ENCODE results near the gene PCBP2. TPM values are rescaled to one million over a fixed set of nuclear protein-coding genes. Genes with fewer than 3 reads are reported as not detected.

PCBP2 gene
- total RNA-seq, 1 experiment from 2014 or later: 981 TPM

GRCh38 chr12:53482626-53483168 is 30.8 kb downstream of the PCBP2 start (continued):
- TF ChIP-seq, protein P1, sequence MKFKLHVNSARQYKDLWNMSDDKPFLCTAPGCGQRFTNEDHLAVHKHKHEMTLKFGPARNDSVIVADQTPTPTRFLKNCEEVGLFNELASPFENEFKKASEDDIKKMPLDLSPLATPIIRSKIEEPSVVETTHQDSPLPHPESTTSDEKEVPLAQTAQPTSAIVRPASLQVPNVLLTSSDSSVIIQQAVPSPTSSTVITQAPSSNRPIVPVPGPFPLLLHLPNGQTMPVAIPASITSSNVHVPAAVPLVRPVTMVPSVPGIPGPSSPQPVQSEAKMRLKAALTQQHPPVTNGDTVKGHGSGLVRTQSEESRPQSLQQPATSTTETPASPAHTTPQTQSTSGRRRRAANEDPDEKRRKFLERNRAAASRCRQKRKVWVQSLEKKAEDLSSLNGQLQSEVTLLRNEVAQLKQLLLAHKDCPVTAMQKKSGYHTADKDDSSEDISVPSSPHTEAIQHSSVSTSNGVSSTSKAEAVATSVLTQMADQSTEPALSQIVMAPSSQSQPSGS (CRISPR knock-in tag; IDR thresholded peaks at IDR 0.05; ENCODE audit: borderline replicate concordance, low read depth): no peak
- peak; percentile 71 for TF ChIP-seq EMX1 (CRISPR knock-in tag; IDR thresholded peaks at IDR 0.05)
- TF ChIP-seq IRF2 (CRISPR knock-in tag; IDR thresholded peaks at IDR 0.05; ENCODE audit: borderline replicate concordance, low read depth): no peak

DNA sequence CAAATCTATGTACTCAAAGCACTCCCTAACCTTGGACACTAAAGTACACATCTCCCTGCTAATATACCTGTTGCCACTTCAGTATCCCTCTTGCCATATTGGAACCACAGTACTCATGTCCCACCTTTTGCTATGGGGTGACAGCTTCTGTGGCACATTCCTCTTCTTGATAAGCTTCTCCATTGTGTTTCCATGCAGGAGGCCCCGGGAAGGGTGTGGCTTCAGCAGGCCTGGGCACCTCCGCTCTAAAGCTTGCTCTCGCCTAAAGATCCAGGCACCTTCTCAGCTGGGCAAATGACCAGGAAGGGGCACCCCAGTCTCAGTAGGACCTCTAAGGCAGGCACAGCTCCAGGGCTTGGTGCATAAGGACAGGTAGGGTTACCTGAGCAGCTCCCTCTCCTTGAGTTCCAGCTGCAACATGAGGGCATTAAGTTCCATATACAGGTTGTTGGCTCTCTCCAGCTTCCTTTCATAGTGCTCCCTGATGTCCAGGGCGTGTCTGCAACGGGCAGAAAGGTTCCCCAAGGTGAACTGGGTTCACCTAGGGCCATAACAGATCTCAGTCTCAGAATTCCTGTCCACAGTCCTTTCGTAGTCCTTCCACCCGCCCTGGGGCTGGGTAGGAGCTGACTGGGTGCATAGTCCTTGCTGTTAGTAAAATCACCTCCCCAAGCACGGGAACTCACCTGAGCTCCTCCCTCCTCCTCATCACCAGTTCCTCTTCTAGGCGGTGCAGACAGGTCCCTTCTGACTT is 31.5 kb downstream of the PCBP2 start:
- ATAC-seq (peak; percentile 7), DNase-seq (ENCODE audit: low spot score) (no peak)
- peaks cover 15% of the 10 kb centered on the region for H3K4me1 Mint-ChIP-seq
- ChIA-PET POLR2A (interaction anchor here (0.7 to 2.7 kb wide), 4 partner anchors 9 to 62 kb away, joined by 4 to 23 read pairs (median 11); partner anchors contain the start of genes MAP3K12 and TARBP2), CTCF (interaction anchor here (1.7 to 8.1 kb wide), 7 partner anchors 10 to 162 kb away, joined by 4 to 99 read pairs (median 23); partner anchors contain the start of genes AAAS, MAP3K12, NPFF and TARBP2)
- H3K9me3 Mint-ChIP-seq: no peaks in the 10 kb centered on the region
- H3K36me3 Mint-ChIP-seq: peaks cover 50% of the 10 kb centered on the region
- H3K4me3 Mint-ChIP-seq: no peak overlapping the region
- H3K27ac Mint-ChIP-seq: peak overlapping the region; percentile 74; the same call in 1 of the 2 replicates
- no peaks in the 10 kb centered on the region for H3K27me3 Mint-ChIP-seq (ENCODE audit: low read depth)
- no peak for TF ChIP-seq HMGA2 (CRISPR knock-in tag; IDR thresholded peaks at IDR 0.05)
- TF ChIP-seq, protein P2, sequence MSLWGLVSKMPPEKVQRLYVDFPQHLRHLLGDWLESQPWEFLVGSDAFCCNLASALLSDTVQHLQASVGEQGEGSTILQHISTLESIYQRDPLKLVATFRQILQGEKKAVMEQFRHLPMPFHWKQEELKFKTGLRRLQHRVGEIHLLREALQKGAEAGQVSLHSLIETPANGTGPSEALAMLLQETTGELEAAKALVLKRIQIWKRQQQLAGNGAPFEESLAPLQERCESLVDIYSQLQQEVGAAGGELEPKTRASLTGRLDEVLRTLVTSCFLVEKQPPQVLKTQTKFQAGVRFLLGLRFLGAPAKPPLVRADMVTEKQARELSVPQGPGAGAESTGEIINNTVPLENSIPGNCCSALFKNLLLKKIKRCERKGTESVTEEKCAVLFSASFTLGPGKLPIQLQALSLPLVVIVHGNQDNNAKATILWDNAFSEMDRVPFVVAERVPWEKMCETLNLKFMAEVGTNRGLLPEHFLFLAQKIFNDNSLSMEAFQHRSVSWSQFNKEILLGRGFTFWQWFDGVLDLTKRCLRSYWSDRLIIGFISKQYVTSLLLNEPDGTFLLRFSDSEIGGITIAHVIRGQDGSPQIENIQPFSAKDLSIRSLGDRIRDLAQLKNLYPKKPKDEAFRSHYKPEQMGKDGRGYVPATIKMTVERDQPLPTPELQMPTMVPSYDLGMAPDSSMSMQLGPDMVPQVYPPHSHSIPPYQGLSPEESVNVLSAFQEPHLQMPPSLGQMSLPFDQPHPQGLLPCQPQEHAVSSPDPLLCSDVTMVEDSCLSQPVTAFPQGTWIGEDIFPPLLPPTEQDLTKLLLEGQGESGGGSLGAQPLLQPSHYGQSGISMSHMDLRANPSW (CRISPR knock-in tag; conservative IDR thresholded peaks at IDR 0.05; ENCODE audit: low read depth): no peak
- no peak for TF ChIP-seq ESRRA (CRISPR knock-in tag; IDR thresholded peaks at IDR 0.05; ENCODE audit: borderline replicate concordance)
- TF ChIP-seq ZNF423 (CRISPR knock-in tag; IDR thresholded peaks at IDR 0.05): no peak
- peak; percentile 36; the same call in 1 of the 2 replicates for TF ChIP-seq ZNF671 (CRISPR knock-in tag; IDR thresholded peaks at IDR 0.05)
- TF ChIP-seq MLX (CRISPR knock-in tag; IDR thresholded peaks at IDR 0.05): 0 out of 2 replicates have a peak, but pooled peaks have one; percentile 22
- 0 out of 2 replicates have a peak, but pooled peaks have one; percentile 46 for TF ChIP-seq JUN (CRISPR knock-in tag; IDR thresholded peaks at IDR 0.05)
- no peak for TF ChIP-seq NR2C2 (CRISPR knock-in tag; IDR thresholded peaks at IDR 0.05)
- no peak for TF ChIP-seq FOXP4 (CRISPR knock-in tag; IDR thresholded peaks at IDR 0.05)
- TF ChIP-seq KAT7 (CRISPR knock-in tag; IDR thresholded peaks at IDR 0.05; ENCODE audit: borderline replicate concordance): no peak
- no peak for TF ChIP-seq E2F1 (CRISPR knock-in tag; IDR thresholded peaks at IDR 0.05)
- no peak for TF ChIP-seq CBFB (CRISPR knock-in tag; IDR thresholded peaks at IDR 0.05; ENCODE audit: low read depth)
- TF ChIP-seq ZNF317 (CRISPR knock-in tag; IDR thresholded peaks at IDR 0.05; ENCODE audit: borderline replicate concordance, low read depth): no peak
- TF ChIP-seq, protein P3, sequence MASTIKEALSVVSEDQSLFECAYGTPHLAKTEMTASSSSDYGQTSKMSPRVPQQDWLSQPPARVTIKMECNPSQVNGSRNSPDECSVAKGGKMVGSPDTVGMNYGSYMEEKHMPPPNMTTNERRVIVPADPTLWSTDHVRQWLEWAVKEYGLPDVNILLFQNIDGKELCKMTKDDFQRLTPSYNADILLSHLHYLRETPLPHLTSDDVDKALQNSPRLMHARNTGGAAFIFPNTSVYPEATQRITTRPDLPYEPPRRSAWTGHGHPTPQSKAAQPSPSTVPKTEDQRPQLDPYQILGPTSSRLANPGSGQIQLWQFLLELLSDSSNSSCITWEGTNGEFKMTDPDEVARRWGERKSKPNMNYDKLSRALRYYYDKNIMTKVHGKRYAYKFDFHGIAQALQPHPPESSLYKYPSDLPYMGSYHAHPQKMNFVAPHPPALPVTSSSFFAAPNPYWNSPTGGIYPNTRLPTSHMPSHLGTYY (CRISPR knock-in tag; IDR thresholded peaks at IDR 0.05): no peak
- TF ChIP-seq PRRX2 (CRISPR knock-in tag; IDR thresholded peaks at IDR 0.05): 0 out of 2 replicates have a peak, but pooled peaks have one; percentile 46
- 0 out of 2 replicates have a peak, but pooled peaks have one; percentile 11 for TF ChIP-seq CREM (CRISPR knock-in tag; IDR thresholded peaks at IDR 0.05)
- TF ChIP-seq JAZF1 (CRISPR knock-in tag; IDR thresholded peaks at IDR 0.05): no peak
- TF ChIP-seq, protein P4, sequence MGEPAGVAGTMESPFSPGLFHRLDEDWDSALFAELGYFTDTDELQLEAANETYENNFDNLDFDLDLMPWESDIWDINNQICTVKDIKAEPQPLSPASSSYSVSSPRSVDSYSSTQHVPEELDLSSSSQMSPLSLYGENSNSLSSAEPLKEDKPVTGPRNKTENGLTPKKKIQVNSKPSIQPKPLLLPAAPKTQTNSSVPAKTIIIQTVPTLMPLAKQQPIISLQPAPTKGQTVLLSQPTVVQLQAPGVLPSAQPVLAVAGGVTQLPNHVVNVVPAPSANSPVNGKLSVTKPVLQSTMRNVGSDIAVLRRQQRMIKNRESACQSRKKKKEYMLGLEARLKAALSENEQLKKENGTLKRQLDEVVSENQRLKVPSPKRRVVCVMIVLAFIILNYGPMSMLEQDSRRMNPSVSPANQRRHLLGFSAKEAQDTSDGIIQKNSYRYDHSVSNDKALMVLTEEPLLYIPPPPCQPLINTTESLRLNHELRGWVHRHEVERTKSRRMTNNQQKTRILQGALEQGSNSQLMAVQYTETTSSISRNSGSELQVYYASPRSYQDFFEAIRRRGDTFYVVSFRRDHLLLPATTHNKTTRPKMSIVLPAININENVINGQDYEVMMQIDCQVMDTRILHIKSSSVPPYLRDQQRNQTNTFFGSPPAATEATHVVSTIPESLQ (CRISPR knock-in tag; IDR thresholded peaks at IDR 0.05): no peak
- no peak for TF ChIP-seq CDX4 (CRISPR knock-in tag; IDR thresholded peaks at IDR 0.05; ENCODE audit: borderline replicate concordance)
